AG09309 (cell line): ENCODE results near the gene ZNF382.
A peak's percentile ranks its signal among the peaks of the same experiment; 100 is the strongest.

ENCODE experiments used
- DNase-seq: peaks from one replicate; pipeline ENCODE4 v3.0.0-alpha.2; 2010; ENCODE audit warnings: low read depth
- H3K4me3 ChIP-seq: 2 replicates; pipeline ENCODE4 v1.5.1; 2011; ENCODE audit warnings: mild to moderate bottlenecking, low read depth, low read length, moderate library complexity; ENCODE audit not compliant: control insufficient read depth
- TF ChIP-seq, protein P1 (sequence below): IDR thresholded peaks from 2 replicates; pipeline ENCODE4 v1.5.1; 2011; ENCODE audit warnings: mild to moderate bottlenecking, low read depth, low read length, inconsistent platforms; ENCODE audit not compliant: insufficient read depth, control insufficient read depth; ENCODE audit errors: missing control alignments

Gene ZNF382

DNA sequence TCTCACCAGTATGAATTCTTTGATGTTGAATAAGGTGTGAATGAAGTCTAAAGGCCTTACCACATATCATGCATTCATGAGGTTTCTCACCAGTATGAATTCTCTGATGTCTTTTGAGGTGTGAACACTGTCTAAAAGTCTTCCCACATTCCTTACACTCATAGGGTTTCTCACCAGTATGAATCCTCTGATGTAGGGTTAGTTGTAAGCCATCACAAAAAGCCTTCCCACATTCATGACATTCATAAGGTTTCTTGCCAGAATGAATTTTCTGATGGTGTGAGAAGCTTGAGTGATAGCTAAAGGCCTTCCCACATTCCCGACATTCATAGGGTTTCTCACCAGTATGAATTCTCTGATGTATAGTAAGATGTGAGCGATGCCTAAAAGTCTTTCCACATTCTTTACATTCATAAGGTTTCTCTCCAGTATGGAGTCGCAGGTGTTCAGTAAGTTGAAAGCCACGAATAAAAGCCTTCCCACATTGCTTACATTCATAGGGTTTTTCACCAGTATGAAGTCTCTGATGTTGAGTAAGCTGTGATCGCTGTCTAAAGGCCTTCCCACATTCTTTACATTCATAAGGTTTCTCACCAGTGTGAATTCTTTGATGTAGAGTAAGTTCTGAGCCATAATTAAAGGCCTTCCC, 33.9 kb downstream of the ZNF382 start:
- no peak for DNase-seq
- TF ChIP-seq, protein P1, sequence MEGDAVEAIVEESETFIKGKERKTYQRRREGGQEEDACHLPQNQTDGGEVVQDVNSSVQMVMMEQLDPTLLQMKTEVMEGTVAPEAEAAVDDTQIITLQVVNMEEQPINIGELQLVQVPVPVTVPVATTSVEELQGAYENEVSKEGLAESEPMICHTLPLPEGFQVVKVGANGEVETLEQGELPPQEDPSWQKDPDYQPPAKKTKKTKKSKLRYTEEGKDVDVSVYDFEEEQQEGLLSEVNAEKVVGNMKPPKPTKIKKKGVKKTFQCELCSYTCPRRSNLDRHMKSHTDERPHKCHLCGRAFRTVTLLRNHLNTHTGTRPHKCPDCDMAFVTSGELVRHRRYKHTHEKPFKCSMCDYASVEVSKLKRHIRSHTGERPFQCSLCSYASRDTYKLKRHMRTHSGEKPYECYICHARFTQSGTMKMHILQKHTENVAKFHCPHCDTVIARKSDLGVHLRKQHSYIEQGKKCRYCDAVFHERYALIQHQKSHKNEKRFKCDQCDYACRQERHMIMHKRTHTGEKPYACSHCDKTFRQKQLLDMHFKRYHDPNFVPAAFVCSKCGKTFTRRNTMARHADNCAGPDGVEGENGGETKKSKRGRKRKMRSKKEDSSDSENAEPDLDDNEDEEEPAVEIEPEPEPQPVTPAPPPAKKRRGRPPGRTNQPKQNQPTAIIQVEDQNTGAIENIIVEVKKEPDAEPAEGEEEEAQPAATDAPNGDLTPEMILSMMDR = no peak
- no peak overlapping the region for H3K4me3 ChIP-seq

DNA sequence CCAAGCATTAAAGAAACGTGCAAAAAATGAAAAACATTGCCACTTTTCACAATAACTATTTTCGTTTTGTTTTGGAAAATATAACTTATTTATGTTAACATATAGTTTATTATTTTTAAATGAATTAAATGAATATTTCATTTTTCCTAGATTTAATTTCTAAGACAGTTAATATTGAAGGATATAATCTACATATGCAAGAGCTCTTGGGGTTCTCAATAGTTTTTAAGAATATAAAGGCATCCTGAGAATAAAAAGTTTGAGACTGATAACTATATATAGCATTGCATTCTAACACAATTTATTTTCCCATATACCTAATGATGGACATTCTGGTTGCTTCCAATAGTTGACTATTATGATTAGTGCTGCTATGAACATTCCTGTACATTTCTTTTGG, 41.6 kb downstream of the ZNF382 start:
- H3K4me3 ChIP-seq = no peak overlapping the region
- TF ChIP-seq, protein P1 = no peak

DNA sequence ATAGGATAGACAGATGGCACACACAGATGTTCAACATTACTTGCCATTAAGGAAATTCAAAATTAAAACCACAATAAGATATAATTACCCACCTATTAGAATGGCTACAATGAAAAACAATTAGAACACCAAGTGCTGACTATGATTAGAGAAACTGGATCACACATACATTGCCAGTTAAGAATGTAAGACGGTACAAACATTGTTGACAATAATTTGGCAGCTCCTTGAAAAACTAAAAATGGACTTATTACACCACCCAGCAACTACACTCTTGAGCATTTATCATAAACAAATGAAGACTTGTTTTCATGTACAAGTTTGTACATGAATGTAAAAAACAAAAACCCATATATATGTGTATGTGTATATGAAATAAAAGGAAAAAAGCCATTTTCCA, 47.8 kb downstream of the ZNF382 start:
- DNase-seq = no peak
- TF ChIP-seq, protein P1 = no peak
- no peak overlapping the region for H3K4me3 ChIP-seq

More for the DNA sequence above, 41.6 kb downstream of the ZNF382 start:
- no peak for DNase-seq

DNA sequence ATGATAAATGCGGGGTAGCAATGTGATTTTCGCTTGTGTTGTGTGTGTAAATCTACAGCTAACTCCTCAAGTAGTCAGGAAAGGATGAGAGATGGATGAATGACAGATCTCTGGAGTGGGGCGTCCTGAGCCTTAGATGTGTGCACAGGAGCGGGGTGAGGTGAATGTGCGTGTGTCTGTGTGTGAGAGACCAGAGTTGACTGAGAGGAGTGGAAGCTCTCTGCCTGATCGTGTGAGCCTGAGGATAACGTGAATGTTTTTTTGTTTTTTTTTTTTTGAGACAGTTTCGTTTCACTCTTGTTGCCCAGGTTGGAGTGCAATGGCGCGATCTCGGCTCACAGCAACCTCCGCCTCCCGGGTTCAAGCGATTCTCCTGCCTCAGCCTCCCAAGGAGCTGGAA, 60.7 kb downstream of the ZNF382 start:
- H3K4me3 ChIP-seq = peak overlapping the region; percentile 65
- TF ChIP-seq, protein P1 = no peak
- no peak for DNase-seq

DNA sequence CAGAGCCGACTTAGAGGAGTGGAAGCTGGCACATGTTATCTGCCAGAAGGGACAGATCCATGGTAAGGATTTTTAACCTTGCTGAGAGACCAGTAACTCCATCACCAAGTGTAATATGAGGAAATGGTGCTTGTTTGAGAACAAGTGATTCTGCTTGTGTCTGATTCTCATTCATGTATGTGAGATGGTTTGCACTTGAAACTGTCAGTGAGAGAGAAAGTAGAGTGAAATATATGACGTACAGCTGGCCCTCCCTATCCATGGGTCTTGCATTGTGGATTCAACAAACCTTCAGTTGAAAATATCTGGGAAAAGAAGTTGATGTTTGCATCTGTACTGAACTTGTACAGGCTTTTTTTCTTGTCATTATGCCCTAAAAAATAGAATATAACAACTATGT, 63.5 kb downstream of the ZNF382 start:
- no peak for DNase-seq
- H3K4me3 ChIP-seq = no peak overlapping the region
- TF ChIP-seq, protein P1 = no peak

DNA sequence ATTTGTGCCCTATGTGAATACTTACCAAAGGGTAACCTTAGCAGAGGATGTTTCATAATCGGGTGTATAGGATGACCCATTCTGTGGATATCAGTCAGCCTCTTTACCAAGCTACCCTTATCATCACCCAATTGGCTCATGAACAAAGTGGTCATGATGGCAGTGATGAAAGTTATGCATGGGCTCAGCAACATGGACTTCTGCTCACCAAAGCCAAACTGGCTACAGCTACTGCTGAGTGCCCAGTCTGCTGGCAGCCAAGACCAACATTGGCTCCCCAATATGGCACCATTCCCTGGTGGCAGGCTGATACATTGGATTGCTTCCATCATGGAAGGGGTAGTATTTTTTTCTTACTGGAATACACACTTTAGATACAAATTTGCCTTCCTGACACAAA, 67.3 kb downstream of the ZNF382 start:
- no peak overlapping the region for H3K4me3 ChIP-seq
- TF ChIP-seq, protein P1 = no peak
- DNase-seq = no peak
